Hematopoietic multipotent progenitor cell treated with erythropoietin and hydrocortisone succinate and interleukin-3 and kit ligand, for 17 days (in vitro differentiated cells): ENCODE results near the gene FBXL12.
A peak's percentile ranks its signal among the peaks of the same experiment; 100 is the strongest.
"Not testable (repeated sequence)": the region's sequence is repeated elsewhere in the genome, so short reads cannot be mapped to it uniquely, and the experiment has no call there.

Experiments used
- DNase-seq: peaks from one replicate; pipeline ENCODE4 v3.0.0-alpha.2; 2015; ENCODE audit warnings: low spot score

Gene FBXL12

GRCh38 chr19:9792206-9793070 is 26.4 kb downstream of the FBXL12 start:
- peak; percentile 65 for DNase-seq

DNA sequence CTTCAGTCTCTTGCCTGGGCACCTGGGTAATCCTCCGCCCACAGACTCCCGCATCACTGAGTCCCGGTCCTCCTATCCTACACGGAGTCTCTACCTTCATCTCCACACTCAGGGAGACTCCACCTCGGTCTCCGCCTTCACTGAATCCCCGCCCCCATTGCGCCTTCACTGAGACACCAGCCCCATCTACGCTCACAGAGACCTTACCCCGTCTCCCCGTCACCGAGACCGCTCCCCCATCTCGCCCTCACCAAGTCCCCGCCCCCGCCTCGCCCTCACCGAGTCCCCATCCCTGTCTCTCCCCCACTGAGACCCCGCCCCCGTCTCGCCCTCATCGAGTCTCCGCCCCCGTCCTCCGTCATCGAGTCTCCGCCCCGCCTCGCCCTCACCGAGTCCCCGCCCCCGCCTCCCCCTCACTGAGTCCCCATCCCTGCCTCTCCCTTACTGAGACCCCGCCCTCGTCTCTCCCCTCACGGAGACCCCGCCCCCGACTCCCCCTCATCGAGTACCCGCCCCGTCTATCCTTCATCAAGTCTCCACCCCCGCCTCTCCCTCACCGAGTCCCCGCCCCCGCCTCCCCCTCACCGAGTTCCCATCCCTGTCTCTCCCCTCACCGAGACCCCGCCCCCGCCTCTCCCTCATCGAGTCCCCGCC is 27.2 kb downstream of the FBXL12 start:
- DNase-seq = peak; percentile 78

DNA sequence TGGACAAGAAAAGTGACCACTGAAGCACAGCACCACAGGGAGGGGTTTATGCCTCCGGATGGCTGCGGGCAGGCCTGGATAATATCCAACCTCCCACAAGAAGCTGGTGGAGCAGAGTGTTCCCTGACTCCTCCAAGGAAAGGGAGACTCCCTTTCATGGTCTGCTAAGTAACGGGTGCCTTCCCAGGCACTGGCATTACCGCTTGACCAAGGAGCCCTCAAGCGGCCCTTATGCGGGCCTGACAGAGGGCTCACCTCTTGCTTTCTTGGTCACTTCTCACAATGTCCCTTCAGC is 27.9 kb downstream of the FBXL12 start:
- not testable (repeated sequence) for DNase-seq

GRCh38 chr19:9789579-9789978 is 29.3 kb downstream of the FBXL12 start:
- DNase-seq = not testable (repeated sequence)

DNA sequence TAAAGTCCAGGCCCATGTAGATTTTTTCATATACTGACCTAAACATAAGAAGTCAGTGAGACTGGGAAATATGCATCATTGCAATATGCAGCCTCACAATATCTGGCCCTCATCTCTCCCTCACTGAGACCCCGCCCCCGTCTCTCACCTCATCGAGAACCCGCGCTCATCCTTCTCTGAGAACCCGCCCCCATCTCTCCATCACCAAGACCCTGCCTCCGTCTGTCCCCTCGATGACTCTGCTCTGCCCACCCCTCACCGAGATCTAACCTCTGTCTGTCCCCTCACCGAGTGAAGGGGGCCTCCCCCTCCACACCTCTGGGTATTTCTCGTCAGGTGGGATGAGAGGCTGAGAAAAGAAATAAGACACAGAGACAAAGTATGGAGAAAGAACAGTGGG is 29.8 kb downstream of the FBXL12 start:
- DNase-seq = no peak

DNA sequence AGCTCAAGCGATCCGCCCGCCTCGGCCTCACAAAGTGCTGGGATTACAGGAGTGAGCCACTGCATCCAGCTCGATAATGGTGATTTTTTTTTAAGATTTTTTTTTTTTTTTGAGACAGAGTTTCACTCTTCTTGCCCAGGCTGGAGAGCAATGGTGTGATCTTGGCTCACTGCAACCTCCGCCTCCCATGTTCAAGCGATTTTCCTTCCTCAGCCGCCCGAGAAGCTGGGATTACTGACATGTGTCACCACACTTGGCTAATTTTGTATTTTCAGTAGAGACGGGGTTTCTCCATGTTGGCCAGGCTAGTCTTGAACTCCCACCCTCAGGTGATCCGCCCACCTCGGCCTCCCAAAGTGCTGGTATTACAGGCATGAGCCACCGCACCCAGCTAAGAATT is 30.3 kb downstream of the FBXL12 start:
- not testable (repeated sequence) for DNase-seq

GRCh38 chr19:9786819-9787218 is 32.1 kb downstream of the FBXL12 start:
- no peak for DNase-seq

- DNase-seq = no peak
Measured at GRCh38 chr19:9786342-9786741, 32.5 kb downstream of the FBXL12 start.

- peak; percentile 56 for DNase-seq
Measured at GRCh38 chr19:9785367-9786331, 33.2 kb downstream of the FBXL12 start.

GRCh38 chr19:9784163-9784496 is 34.7 kb downstream of the FBXL12 start:
- not testable (repeated sequence) for DNase-seq

GRCh38 chr19:9782338-9782737 is 36.5 kb downstream of the FBXL12 start:
- DNase-seq = no peak

DNA sequence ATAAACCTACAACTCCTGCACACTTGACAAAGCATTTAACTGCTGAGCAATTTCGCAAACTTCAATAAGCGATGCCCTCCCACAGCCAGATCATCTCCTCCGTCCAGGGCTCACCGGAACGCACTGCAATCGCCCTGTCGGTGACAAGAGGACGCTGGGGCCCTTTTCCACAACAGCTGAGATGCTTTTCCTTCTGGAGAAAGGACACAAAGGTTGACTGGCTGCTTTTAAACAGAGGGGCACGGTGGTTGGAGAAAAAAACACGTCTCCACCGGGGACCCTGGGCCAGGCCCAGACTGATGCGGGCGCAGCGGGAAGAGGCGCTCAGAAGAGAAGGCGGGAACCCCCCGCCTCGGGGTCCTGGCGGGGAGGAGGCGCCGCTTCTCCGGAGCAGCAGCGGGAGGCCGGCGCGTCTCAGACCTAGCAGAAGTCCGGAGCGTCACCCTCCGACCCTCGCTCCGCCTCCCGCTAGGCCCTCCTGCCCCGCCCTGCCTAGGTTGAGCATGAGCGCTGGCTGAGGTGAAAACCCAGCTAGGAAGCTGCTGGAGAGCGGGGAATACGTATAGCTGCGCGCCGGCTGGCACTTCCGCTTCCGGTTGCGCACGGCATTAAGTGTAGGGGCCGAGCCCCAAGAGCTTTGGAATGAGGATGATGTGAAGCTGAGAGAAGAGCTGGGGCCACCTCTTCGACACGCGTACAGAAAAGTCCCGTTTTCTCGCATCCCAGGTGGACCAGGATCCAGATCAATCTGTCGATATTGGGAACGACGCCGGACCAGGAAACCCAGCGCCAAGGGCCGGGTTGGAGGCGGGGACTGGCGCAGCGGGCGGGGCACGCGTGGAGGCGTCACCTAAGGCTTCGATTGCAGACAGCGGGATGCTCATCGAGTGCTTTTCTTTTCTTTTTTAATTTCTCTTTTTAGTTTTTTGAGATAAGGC is 50.4 kb downstream of the FBXL12 start, which contains the start of gene ZNF846:
Gene ZNF846, minus strand, starts transcription at position 564 of the 938 bp plus-strand sequence. CDS start 3,788 bp downstream, outside the sequence.
- DNase-seq = peak; percentile 76
